Retinal pigment epithelial cell (primary cell): ENCODE measurements around the gene MSN.

Experiments
- DNase-seq: peaks from one replicate; pipeline ENCODE4 v3.0.0-alpha.2; 2010; ENCODE audit warnings: low read depth
- H3K4me3 ChIP-seq: 2 replicates; pipeline ENCODE4 v1.5.1; 2011; ENCODE audit warnings: mild to moderate bottlenecking, low read length, control low read depth, moderate library complexity
- TF ChIP-seq, protein P1 (sequence below): conservative IDR thresholded peaks from 2 replicates; pipeline ENCODE4 v1.5.1; 2011; ENCODE audit warnings: low read depth, low read length, control low read depth, inconsistent platforms

The MSN gene

DNA sequence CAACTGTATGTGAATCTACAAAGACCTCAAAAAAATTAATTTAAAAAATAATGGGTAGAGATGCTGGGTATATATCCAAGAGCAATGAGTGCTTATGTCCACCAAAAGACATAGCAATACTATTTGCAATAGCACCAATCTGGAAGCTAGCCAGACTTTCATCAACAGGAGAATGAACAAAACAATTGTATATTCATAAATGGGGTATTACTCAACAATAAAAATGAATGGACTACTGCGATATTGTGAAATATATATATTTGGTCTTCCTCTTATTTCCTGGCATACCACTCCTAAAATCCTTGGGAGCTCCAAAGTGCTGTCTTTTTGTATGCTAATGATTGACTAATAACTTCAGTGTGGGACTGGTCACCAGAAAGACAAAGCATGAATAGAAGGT lies 77.5 kb downstream of the MSN start:
- no peak for DNase-seq
- TF ChIP-seq, protein P1, sequence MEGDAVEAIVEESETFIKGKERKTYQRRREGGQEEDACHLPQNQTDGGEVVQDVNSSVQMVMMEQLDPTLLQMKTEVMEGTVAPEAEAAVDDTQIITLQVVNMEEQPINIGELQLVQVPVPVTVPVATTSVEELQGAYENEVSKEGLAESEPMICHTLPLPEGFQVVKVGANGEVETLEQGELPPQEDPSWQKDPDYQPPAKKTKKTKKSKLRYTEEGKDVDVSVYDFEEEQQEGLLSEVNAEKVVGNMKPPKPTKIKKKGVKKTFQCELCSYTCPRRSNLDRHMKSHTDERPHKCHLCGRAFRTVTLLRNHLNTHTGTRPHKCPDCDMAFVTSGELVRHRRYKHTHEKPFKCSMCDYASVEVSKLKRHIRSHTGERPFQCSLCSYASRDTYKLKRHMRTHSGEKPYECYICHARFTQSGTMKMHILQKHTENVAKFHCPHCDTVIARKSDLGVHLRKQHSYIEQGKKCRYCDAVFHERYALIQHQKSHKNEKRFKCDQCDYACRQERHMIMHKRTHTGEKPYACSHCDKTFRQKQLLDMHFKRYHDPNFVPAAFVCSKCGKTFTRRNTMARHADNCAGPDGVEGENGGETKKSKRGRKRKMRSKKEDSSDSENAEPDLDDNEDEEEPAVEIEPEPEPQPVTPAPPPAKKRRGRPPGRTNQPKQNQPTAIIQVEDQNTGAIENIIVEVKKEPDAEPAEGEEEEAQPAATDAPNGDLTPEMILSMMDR = no peak

DNA sequence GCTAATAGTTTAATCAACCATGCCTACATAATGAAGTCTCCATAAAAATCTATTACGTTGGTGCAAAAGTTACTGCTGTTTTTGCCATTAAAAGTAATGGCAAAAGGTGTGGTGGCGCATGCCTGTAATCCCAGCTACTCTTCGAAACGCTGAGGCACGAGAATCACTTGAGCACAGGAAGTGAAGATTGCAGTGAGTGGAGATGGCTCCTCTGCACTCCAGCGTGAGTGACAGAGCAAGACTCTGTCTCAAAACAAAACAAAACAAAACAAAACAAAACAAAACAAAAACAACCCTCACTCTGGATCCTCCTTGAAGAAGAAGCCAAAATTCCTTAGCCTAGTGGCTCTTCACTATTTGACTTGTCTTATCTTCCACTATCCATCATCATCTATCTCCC lies 78.0 kb downstream of the MSN start:
- no peak overlapping the region for H3K4me3 ChIP-seq
- TF ChIP-seq, protein P1 = no peak
- no peak for DNase-seq

More for the DNA sequence above, 77.5 kb downstream of the MSN start:
- H3K4me3 ChIP-seq = no peak overlapping the region

DNA sequence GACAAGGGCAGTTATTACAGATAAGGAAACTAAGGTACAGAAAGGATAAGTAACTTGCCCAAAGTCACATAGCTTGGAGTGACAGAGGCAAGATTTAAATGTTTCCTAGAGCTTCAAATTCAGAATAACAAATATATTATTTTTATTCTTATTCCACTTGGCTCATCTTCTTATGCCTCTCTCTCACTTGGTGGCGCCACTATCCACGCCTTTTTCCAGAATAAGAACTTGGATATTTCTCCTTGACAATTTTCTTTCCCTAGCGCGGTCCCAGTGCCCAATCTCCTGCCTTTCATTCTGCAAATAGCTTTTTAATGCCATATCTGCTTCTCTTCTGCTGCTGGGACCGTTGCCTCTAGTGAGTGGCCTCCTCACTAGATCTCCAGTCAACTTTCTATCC lies 78.5 kb downstream of the MSN start:
- TF ChIP-seq, protein P1 = peak; percentile 8
- no peak overlapping the region for H3K4me3 ChIP-seq
- DNase-seq = no peak

DNA sequence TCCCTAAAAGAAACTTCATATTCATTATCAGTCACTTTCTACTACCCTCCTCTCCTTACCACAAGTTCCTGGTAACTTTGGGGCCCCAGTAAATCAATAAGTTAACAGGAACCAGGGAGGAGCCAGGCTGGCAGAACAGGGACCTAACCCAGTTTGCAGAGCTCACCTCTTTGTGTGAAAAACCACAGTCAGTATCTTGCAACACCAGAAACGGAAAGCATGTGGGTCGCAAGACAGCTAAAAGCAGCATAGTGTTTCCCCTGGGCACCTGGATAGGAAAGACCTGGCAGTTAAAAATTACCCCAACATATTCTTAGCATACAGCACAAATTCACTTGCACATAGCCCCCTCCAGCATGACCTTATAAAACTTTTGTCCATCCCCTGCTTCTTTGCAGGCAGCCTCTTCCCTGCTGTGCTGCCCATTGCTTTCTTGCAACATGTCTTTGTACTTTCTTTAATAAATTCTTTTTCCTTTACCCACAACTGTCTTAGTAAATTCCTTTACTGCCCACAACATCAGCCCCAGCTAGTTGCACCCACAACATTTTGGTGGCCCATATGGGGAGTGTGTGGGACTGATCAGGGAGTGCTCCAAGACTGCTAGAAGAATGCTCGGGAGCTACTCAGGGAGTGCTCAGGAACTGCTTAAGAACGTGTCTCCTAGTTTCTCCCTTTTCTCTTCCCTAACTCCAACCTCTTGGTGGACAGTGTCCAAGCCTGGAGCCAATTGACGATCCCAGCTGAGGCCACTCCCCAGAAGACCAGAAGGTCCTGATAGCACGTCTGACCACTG lies 83.4 kb downstream of the MSN start:
- TF ChIP-seq, protein P1 = no peak
- no peak overlapping the region for H3K4me3 ChIP-seq
- DNase-seq = no peak

DNA sequence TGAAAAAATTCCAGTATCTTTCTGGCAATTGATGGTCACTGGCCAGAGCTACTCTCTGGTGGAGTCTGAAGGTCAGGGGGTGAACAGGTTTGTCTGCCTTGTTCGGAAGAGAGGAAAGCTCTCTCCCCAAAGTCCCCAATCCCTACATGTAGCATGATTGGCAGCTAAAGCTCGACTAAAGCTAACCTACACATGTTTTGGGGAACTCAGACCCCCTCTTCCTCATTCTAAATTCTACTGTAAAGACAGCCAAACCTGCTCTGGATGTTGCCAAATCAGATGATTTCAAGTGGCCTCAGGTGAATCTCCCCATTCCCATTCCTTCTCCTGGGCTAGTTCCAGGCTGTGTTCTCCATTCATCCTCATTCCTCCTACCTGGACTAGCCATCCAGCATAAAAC lies 84.1 kb downstream of the MSN start:
- DNase-seq = no peak
- TF ChIP-seq, protein P1 = no peak
- no peak overlapping the region for H3K4me3 ChIP-seq

DNA sequence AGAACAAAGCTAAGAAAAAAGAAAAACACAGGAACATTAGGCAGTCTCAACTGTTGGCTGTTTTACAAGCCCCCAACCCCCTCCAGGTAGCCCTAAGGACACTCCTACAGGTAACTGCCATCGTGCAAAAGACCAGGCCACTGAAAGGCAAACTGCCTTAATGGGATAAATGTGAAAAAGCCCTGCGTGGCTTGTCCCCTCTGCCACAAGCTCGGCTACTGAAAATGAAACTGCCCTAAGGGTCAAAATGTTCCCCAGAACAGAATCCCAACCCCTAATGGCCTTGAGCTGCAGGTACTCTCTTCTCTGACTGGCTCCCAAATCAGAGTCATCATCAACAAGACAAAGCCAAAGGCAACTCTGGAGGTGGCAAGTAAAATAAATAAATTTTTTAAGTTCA lies 84.8 kb downstream of the MSN start:
- DNase-seq = no peak
- TF ChIP-seq, protein P1 = no peak
- H3K4me3 ChIP-seq = no peak overlapping the region

DNA sequence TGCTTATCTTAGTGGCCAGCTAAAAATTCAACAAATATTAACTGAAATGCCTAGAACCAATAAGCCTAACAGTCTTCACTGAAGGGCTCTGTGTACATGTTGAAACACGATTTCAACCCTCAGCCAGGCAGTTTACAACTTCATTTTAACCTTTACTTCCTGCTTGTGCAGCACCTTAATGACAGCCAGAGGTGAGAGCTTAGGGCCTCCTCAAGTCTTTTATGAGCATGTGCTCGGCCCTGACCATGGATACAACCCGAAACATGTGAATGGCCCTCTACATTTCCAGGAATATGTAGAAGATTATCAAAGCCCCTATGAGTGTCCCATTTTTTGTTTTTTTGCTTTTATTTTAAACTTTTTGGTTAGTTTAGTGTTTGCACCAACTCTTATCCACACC lies 88.3 kb downstream of the MSN start:
- DNase-seq = no peak
- TF ChIP-seq, protein P1 = no peak
- no peak overlapping the region for H3K4me3 ChIP-seq
